H1 (cell line): ENCODE data around the gene ERLEC1. TPM values are rescaled to one million over a fixed set of nuclear protein-coding genes. Genes with fewer than 3 reads are reported as not detected.

Experiments used
- CTCF ChIA-PET: fragments of 300-600 bp; sonication (Branson Sonifier 250); formaldehyde crosslinking; loops from one replicate; lab custom pipeline; 2021; ENCODE audit not compliant: partially characterized antibody; lab: Charles Lee
- POLR2A ChIA-PET: fragments of 300-600 bp; sonication (Branson Sonifier 250); formaldehyde crosslinking; loops from one replicate; lab custom pipeline; 2021; ENCODE audit warnings: inconsistent platforms; ENCODE audit not compliant: partially characterized antibody; lab: Charles Lee
- DNase-seq, 2 experiments: peaks; one replicate each; pipeline versions ENCODE4 v3.0.0 to v3.0.0-alpha.2; 2010 to 2022; ENCODE audit warnings: low spot score in 2 of 2, low read depth in 1 of 2, mixed read lengths in 1 of 2
- FAIRE-seq: peaks from 2 replicates; lab custom pipeline; 2011; peaks lifted over from hg19 to GRCh38; lab: Jason Lieb, UNC
- H2AFZ ChIP-seq: 2 replicates; pipeline ENCODE4 v1.8.1; 2012; ENCODE audit warnings: low read length, inconsistent platforms
- H2AK5ac ChIP-seq: 2 replicates; pipeline ENCODE4 v1.6.1; 2013; ENCODE audit warnings: low read depth, low read length
- H2BK120ac ChIP-seq: replicated peaks from 2 replicates; pipeline ENCODE3; 2013; ENCODE audit warnings: low read depth, low read length, inconsistent platforms
- H2BK12ac ChIP-seq: 2 replicates; pipeline ENCODE4 v1.6.1; 2013; ENCODE audit warnings: low read depth, low read length
- H2BK15ac ChIP-seq: 2 replicates; pipeline ENCODE4 v1.6.1; 2013; ENCODE audit warnings: low read length
- H2BK20ac ChIP-seq: 2 replicates; pipeline ENCODE4 v1.6.1; 2013; ENCODE audit warnings: low read length
- H2BK5ac ChIP-seq: 2 replicates; pipeline ENCODE4 v1.6.1; 2013; ENCODE audit warnings: low read depth, low read length
- H3K14ac ChIP-seq: 2 replicates; pipeline ENCODE4 v1.6.1; 2013; ENCODE audit warnings: inconsistent platforms; ENCODE audit not compliant: insufficient read length
- H3K18ac ChIP-seq: 2 replicates; pipeline ENCODE4 v1.6.1; 2013; ENCODE audit warnings: low read length; ENCODE audit errors: extremely low read depth
- H3K23ac ChIP-seq: 2 replicates; pipeline ENCODE4 v1.6.1; 2013; ENCODE audit warnings: inconsistent platforms; ENCODE audit not compliant: insufficient read length
- H3K23me2 ChIP-seq: 2 replicates; pipeline ENCODE4 v1.6.1; 2013; ENCODE audit warnings: low read depth, low read length
- H3K27ac ChIP-seq: 2 replicates; pipeline ENCODE4 v1.6.1; 2011; ENCODE audit warnings: low read depth, low read length, inconsistent platforms
- H3K27me3 ChIP-seq, 4 experiments: replicated peaks in 1 of 4; 1 replicate in 1 of 4; 2 replicates in 3 of 4; pipeline versions ENCODE4 v1.6.1 to v1.8.1; 2011 to 2013; ENCODE audit warnings: low read length in 3 of 4, mild to moderate bottlenecking in 3 of 4, inconsistent platforms in 2 of 4, mixed read lengths in 2 of 4, moderate library complexity in 1 of 4; ENCODE audit not compliant: control insufficient read depth in 3 of 4, insufficient read depth in 3 of 4; ENCODE audit errors: extremely low read depth in 1 of 4
- H3K36me3 ChIP-seq, 4 experiments: 2 replicates each; pipeline versions ENCODE4 v1.6.1 to v1.8.1; 2011 to 2013; ENCODE audit warnings: mild to moderate bottlenecking in 4 of 4, low read length in 3 of 4, moderate library complexity in 2 of 4, control low read depth in 1 of 4, inconsistent platforms in 1 of 4; ENCODE audit not compliant: insufficient read depth in 4 of 4, control insufficient read depth in 2 of 4
- H3K4ac ChIP-seq: replicated peaks from 2 replicates; pipeline ENCODE3; 2013; ENCODE audit warnings: low read length, low read depth, mixed read lengths, inconsistent platforms; ENCODE audit not compliant: insufficient read length
- H3K4me1 ChIP-seq, 4 experiments: replicated peaks in 1 of 4; 1 replicate in 1 of 4; 2 replicates in 3 of 4; pipeline versions ENCODE4 v1.6.1 to v1.8.1; 2011 to 2013; ENCODE audit warnings: low read length in 3 of 4, inconsistent platforms in 2 of 4, mixed read lengths in 1 of 4; ENCODE audit not compliant: insufficient read depth in 4 of 4, control insufficient read depth in 3 of 4
- H3K4me2 ChIP-seq, 2 experiments: 2 replicates each; pipeline versions ENCODE4 v1.6.1 to v1.8.1; 2011 to 2013; ENCODE audit warnings: low read depth in 2 of 2, low read length in 2 of 2, control low read depth in 1 of 2, inconsistent platforms in 1 of 2, mild to moderate bottlenecking in 1 of 2; ENCODE audit not compliant: insufficient read depth in 1 of 2
- H3K4me3 ChIP-seq, 4 experiments: fragments of 200-600, 300-600 bp in 1 of 4; sonication (generic), shearing (Covaris generic), sonication (Bioruptor Twin) in 1 of 4; 2 replicates each; pipeline versions ENCODE4 v1.5.1 to v1.8.1; 2011 to 2016; ENCODE audit warnings: low read length in 4 of 4, low read depth in 3 of 4, control low read depth in 2 of 4, inconsistent platforms in 2 of 4, mild to moderate bottlenecking in 2 of 4, mixed read lengths in 1 of 4, moderate library complexity in 1 of 4; ENCODE audit not compliant: insufficient read depth in 2 of 4; ENCODE audit errors: extremely low read depth in 1 of 4
- H3K56ac ChIP-seq: replicated peaks from 2 replicates; pipeline ENCODE3; 2013; ENCODE audit warnings: low read depth, mild to moderate bottlenecking, mixed read lengths, low read length, inconsistent platforms; ENCODE audit not compliant: insufficient read length
- H3K79me1 ChIP-seq: 2 replicates; pipeline ENCODE4 v1.6.1; 2013; ENCODE audit warnings: low read depth, low read length, control low read depth
- H3K79me2 ChIP-seq, 2 experiments: 2 replicates each; pipeline versions ENCODE4 v1.6.1 to v1.8.1; 2012 to 2013; ENCODE audit warnings: low read length in 2 of 2, mild to moderate bottlenecking in 2 of 2, inconsistent platforms in 1 of 2; ENCODE audit not compliant: insufficient read depth in 2 of 2, control insufficient read depth in 1 of 2
- H3K9ac ChIP-seq, 4 experiments: replicated peaks in 1 of 4; 1 replicate in 1 of 4; 2 replicates in 3 of 4; pipeline versions ENCODE4 v1.6.1 to v1.8.1; 2011 to 2013; ENCODE audit warnings: low read depth in 3 of 4, low read length in 3 of 4, control low read depth in 2 of 4, mild to moderate bottlenecking in 2 of 4, moderate library complexity in 2 of 4, inconsistent platforms in 1 of 4; ENCODE audit errors: extremely low read depth in 1 of 4
- H3K9me3 ChIP-seq, 2 experiments: 2 replicates each; pipeline versions ENCODE4 v1.6.1 to v1.8.1; 2012 to 2013; ENCODE audit warnings: mild to moderate bottlenecking in 2 of 2, moderate library complexity in 2 of 2, control low read depth in 1 of 2, inconsistent platforms in 1 of 2, low read depth in 1 of 2, low read length in 1 of 2, mixed read lengths in 1 of 2; ENCODE audit not compliant: insufficient read depth in 2 of 2
- H4K20me1 ChIP-seq, 2 experiments: replicated peaks in 1 of 2; 2 replicates each; pipeline versions ENCODE3 to v1.8.1; 2011 to 2013; ENCODE audit warnings: inconsistent platforms in 2 of 2, low read length in 2 of 2, mild to moderate bottlenecking in 1 of 2; ENCODE audit not compliant: insufficient read depth in 2 of 2, control insufficient read depth in 1 of 2
- H4K5ac ChIP-seq: 2 replicates; pipeline ENCODE4 v1.6.1; 2013; ENCODE audit warnings: low read length, low read depth, mixed read lengths, inconsistent platforms; ENCODE audit not compliant: insufficient read length
- H4K8ac ChIP-seq: 2 replicates; pipeline ENCODE4 v1.8.0; 2013; ENCODE audit warnings: mild to moderate bottlenecking, moderate library complexity, low read length, inconsistent platforms; ENCODE audit not compliant: insufficient read depth; ENCODE audit errors: extremely low read depth
- H4K91ac ChIP-seq: replicated peaks from 2 replicates; pipeline ENCODE3; 2013; ENCODE audit warnings: low read length, mixed read lengths, inconsistent platforms; ENCODE audit not compliant: insufficient read length
- JUN ChIP-seq: IDR thresholded peaks from 2 replicates; pipeline ENCODE4 v1.6.1; 2011; ENCODE audit warnings: low read depth, mild to moderate bottlenecking, improper control_type of control experiment, low read length
- PHF8 ChIP-seq: fragments of 200-600 bp; sonication (generic); conservative IDR thresholded peaks from 2 replicates; pipeline ENCODE4 v1.7.1; 2012; ENCODE audit warnings: low read depth, mild to moderate bottlenecking, inconsistent platforms, low read length, moderate library complexity
- SIN3A ChIP-seq, 2 experiments: IDR thresholded peaks in 1 of 2; conservative IDR thresholded peaks in 1 of 2; 2 replicates each; pipeline ENCODE4 v1.6.1; 2011 to 2012; ENCODE audit warnings: low read length in 2 of 2, improper control_type of control experiment in 1 of 2, low read depth in 1 of 2, mild to moderate bottlenecking in 1 of 2
- WGBS, 2 experiments: shearing (Covaris generic) in 1 of 2; methylation state at CpG; one replicate each; pipeline versions ENCODE4 v1.1.6 to v1.1.7; 2013 to 2015; ENCODE audit warnings: low lambda C conversion rate in 2 of 2, mixed read lengths in 2 of 2, inconsistent platforms in 1 of 2, low coverage in 1 of 2, missing lambda C conversion rate in 1 of 2; ENCODE audit not compliant: insufficient replicate concordance in 2 of 2, insufficient coverage in 1 of 2, insufficient read length in 1 of 2; ENCODE audit errors: extremely low coverage in 1 of 2, missing lambda C conversion rate in 1 of 2; 5-methylcytosine and 5-hydroxymethylcytosine counted together
- polyA plus RNA-seq, 7 experiments: library from polyadenylated mRNA; depleted of rRNA in 3 of 7; stranded (reverse) in 5 of 7; unstranded in 2 of 7; fragments of >200 nt in 5 of 7; fragments of 200-250 nt in 2 of 7; gene quantifications; 1 replicate in 5 of 7; 2 replicates in 1 of 7; 4 replicates in 1 of 7; pipeline versions ENCODE4 v1.2.1 to v1.2.3, GENCODE V29; 2011 to 2013; ENCODE audit warnings: missing spikeins in 2 of 7, mixed read lengths in 2 of 7
- total RNA-seq: library from RNA; stranded (reverse); fragmentation: NEBNext Ultra II Directional; extraction: Animal tissue kit (Norgen Biotek cat#: 25700); gene quantifications from 2 replicates; pipeline ENCODE4 v1.2.1, GENCODE V29; 2021

The ERLEC1 gene
- total and polyA plus RNA-seq, 2 of the 8 experiments (the other 6 are each of a cell fraction or from before 2014, with no cell fraction given), result 12.9 to 26.7 TPM

- Histone ChIP-seq H3K4ac (no peak overlapping the region), H3K14ac (no peak overlapping the region), H4K8ac (no peak overlapping the region), H2BK120ac (no peak overlapping the region), H3K27ac (no peak overlapping the region; the same call in 1 of the 2 replicates), H2BK15ac (no peak overlapping the region), H3K79me1 (peaks cover 6% of the 10 kb centered on the region), H3K23me2 (peaks cover 5% of the 10 kb centered on the region), H3K79me2 (peaks cover 16 to 78% of the 10 kb centered on the region in 2 experiments), H4K5ac (no peak overlapping the region), H3K9me3 (no peaks in the 10 kb centered on the region), H3K4me1 (peaks cover 0 to 14% (median 1%) of the 10 kb centered on the region in 4 experiments; a peak in 4 of 7 replicates), H2AK5ac (no peak overlapping the region), H4K20me1 (peaks cover 3 to 4% of the 10 kb centered on the region in 2 experiments), H3K27me3 (no peaks in the 10 kb centered on the region), H3K9ac (peak overlapping the region; percentile 14 to 98 (median 84)), H3K4me2 (peak overlapping the region; percentile 91 to 100), H3K36me3 (peaks cover 0 to 3% (median 0%) of the 10 kb centered on the region in 4 experiments; a peak in 1 of 8 replicates), H2AFZ (peak overlapping the region; percentile 75), H3K4me3 (peak overlapping the region; percentile 79 to 100 (median 98)), H3K56ac (no peak overlapping the region), H3K23ac (no peak overlapping the region)
- WGBS, 2 experiments, result 17% methylated on average over 17 of the region's 17 CpGs; no CpG with 5 or more reads in 1 of the 2 experiments
- DNase-seq (no peak), FAIRE-seq (no peak)
- ChIA-PET CTCF (interaction anchor here (0.7 to 1.3 kb wide), 2 partner anchors 32 to 48 kb away, joined by 3 read pairs; no protein-coding TSS in a partner anchor), POLR2A (interaction anchor here (12.8 kb wide), 1 partner anchor 16 kb away, joined by 124 read pairs; the partner anchor contains the start of gene CHAC2)
- TF ChIP-seq PHF8 (no peak), JUN (no peak), SIN3A (conservative IDR thresholded peaks at IDR 0.05 in 1 of 2, IDR thresholded peaks at IDR 0.05 in 1 of 2; ENCODE audit: low read depth in 1 of 2, low read length in 2 of 2) (0 out of 4 replicates have a peak, but pooled peaks of 1 of the 2 experiments have one; percentile 11)
- TF ChIP-seq, all 59 proteins: peak for 1
- Histone ChIP-seq H2BK5ac (no peak overlapping the region), H3K18ac (no peak overlapping the region), H4K91ac (no peak overlapping the region), H2BK12ac (0 out of 2 replicates have a peak overlapping the region, but pooled peaks have one; percentile 18), H2BK20ac (no peak overlapping the region)
Measured at GRCh38 chr2:53787614-53788289, 908 bp downstream of the ERLEC1 start.
